NCI-H1417 (cell line): ENCODE data around the gene JPH4.
"Not testable (repeated sequence)": the region's sequence is repeated elsewhere in the genome, so short reads cannot be mapped to it uniquely, and the experiment has no call there.

Experiments used
- DNase-seq, 3 experiments: peaks; one replicate each; lab custom pipeline; 2025; lab: John Stamatoyannopoulos, UW

JPH4 gene

DNA sequence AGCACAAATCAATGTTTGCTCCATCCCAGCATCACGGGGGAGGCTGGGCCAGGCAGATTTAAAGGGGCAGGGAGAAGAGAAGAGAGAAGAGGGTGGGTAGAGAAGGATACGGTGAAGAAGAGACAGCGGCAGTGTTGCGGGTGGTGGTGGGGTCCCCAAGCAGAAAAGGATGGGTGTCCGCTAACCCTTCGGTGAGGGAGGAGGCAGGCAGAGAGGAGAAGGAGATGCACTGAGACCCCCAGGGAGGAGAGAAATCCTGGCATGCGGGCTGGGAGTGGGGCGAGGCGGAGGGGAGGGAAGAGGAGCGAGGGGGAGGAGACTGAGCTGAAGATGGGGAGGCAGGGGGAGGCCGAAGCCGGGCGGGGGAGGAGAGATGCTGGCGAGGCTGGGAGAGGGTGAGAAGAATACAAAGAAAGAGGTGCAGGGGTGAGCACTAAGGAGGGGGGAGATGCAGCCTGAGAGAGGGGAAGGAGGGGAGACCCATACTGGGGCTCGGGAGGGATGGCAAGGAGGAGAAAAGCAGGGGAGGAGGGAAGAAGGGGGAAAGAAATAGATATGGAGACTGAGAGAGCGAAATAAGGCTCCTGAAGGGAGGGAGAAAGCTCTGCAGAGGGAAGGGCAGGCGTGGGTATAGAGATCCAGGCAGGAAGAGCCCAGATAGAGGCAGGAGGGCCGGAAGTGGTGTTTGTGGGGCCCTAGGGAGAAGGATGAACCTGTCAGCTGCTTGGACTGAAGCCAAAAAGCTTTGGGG is at the start of gene JPH4:
Gene JPH4, minus strand, starts transcription at position 231 of the 751 bp plus-strand sequence. CDS start 1,337 bp downstream, outside the sequence.
- DNase-seq = peak in 2 of 3 experiments; percentile 77 to 82

GRCh38 chr14:23627961-23628360 is 49.4 kb upstream of the JPH4 start:
- no peak for DNase-seq

DNA sequence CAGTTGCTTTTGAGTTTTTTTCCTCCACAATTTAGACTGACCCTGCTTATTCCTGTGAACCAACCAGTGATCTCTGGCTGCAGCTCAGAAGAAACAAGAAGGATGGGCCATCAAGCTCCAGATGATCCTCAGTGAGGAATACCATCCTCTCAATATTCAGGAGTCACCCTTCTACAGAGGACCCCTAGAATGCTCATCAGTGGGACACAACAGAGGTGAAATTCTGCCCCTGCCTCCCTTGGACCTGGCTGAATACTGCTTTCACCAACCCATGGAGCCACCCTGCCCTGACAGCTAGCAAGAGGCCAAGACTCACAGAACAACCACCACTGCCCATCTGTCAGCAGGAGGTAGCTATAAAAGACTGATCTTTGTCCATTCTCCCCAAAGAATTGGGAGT is 48.4 kb upstream of the JPH4 start:
- no peak for DNase-seq

DNA sequence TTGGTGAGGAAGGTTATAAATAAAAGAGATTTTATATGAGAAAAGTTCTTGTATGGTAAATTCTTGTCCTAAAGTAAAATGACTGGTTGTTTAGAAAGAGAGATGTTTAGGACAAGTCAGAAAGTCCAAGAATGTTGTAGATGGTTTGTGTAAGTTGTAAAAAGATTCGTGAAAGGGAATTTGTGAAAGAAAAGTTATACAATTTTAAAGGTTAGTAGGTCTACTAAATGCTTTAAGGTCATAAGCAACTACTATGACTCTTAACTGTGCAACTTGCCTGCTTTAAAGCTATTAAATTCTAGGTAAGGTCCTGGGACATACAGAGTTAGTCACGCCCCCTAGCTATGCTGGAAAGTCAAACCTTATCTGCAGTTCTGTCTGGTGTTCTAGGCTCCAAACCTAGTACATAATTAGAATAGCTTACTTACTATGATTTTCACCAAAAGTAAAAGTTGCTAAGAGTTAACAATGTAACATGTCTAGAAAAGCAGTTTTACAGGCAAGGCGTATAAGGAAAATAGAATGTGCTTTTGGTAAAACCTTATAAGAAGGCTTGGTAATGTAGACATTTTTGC is 46.3 kb upstream of the JPH4 start:
- no peak for DNase-seq

GRCh38 chr14:23623962-23624361 is 45.4 kb upstream of the JPH4 start:
- DNase-seq = no peak

GRCh38 chr14:23622990-23623389 is 44.4 kb upstream of the JPH4 start:
- no peak for DNase-seq

- no peak for DNase-seq
Observed at GRCh38 chr14:23621932-23622730, 43.5 kb upstream of the JPH4 start.

- no peak for DNase-seq
Observed at GRCh38 chr14:23621204-23621931, 42.8 kb upstream of the JPH4 start.

GRCh38 chr14:23620177-23620702 is 41.6 kb upstream of the JPH4 start:
- DNase-seq = no peak

- DNase-seq = no peak
Observed at GRCh38 chr14:23618415-23618988, 39.9 kb upstream of the JPH4 start.

DNA sequence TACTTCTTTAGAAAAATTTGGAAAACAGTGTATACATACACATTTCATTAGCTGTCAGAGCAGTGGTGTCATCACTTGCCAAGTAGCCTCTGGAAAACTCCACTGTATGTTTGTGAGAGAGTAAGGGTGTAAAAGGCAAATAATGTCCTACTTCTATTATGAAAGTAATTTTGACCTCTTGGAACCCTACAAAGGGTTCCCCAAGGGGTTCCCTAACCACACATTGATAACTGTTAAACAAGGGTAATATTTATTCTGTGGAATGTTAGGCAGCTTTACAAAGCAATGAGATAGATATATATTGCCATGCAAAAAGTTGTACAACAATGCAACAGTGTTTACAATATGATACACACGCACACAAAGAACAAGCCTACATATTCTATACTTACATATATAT is 38.9 kb upstream of the JPH4 start:
- no peak for DNase-seq

DNA sequence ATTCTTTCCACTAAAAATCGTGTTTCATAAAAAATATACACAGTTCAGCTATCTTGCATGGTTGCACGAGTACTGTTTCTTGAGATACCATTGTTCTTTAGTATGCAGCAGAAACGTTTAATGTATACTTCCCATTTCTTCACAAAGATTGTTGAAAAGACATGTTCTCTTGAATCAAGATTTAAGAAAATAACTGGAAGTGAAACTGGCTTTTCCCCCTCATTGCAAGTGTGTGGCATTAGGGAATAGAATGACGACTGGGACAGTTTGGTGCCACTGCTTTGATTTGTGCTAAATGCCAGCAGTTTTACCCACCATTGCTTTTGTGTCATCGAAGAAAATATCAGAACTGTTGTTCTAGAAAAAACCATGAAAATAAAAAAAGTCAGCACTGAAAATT is 37.3 kb upstream of the JPH4 start:
- DNase-seq = no peak

GRCh38 chr14:23614395-23614828 is 35.8 kb upstream of the JPH4 start:
- no peak for DNase-seq

- peak in 1 of 3 experiments; percentile 6 for DNase-seq
Observed at GRCh38 chr14:23613242-23614070, 34.9 kb upstream of the JPH4 start.

DNA sequence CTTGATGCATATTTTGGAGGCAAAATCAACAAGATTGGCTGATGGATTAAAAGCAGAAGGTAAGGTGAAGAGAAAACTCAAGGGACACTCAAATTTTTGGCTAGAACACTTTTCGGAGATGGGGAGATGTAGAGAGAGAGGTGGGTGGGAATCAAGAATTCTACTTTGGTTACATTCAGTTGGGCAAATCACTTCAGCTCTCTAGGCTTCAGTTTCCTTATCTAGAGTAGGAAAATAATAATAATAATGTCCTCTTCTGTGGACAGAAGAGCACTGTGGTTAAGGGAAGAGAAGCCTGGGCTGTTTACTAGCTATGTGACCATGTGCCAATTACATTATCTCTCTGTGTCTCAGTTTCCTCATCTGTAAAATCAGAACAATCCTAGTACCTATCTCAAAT is 34.2 kb upstream of the JPH4 start:
- DNase-seq = no peak

GRCh38 chr14:23612354-23612732 is 33.8 kb upstream of the JPH4 start:
- DNase-seq = no peak

GRCh38 chr14:23610815-23611289 is 32.3 kb upstream of the JPH4 start:
- no peak for DNase-seq

GRCh38 chr14:23610090-23610814 is 31.7 kb upstream of the JPH4 start:
- no peak for DNase-seq

GRCh38 chr14:23609411-23610089 is 31.0 kb upstream of the JPH4 start:
- not testable (repeated sequence) for DNase-seq
